ENCODE results near the gene ADGRG7.

GRCh38 chr3:100647657-100648056, 38.3 kb downstream of the ADGRG7 start:
- TF ChIP-seq CTCF (IDR thresholded peaks at IDR 0.05) (no peak), POLR2A (IDR thresholded peaks at IDR 0.05) (no peak)
